HG03432 (cell line): ENCODE data around the gene ASTN2.

Source experiments
- ATAC-seq: cut with Tn5 transposase; IDR thresholded peaks from one replicate; pipeline ENCODE4 v1.9.1; 2021; ENCODE audit warnings: mild to moderate bottlenecking, moderate library complexity; ENCODE audit not compliant: unreplicated experiment

The ASTN2 gene

DNA sequence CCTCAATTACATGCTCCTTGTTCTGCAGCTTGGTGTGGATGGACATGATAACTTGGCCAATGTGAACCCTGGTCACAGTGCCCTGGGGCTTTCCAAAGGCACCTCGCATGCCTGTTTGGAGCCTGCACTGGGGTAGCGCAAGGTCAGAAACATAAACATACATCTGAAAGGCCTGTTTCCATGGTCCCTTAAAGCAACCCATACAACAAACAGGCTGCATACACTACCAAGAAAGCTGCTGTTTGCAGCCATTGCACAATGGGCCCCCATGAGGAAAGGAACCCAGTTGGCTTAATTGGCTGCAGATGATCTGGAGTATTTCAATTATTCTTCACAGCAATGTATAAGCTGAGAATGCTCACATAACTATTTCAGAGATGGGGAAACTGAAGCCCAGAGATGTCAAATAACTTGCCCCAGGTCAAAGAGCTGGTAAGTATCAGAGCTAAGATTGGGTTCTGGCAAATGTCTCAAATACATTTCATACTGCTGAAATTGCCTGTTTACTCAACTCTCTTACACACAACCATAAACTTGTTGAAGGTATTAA is 233.9 kb downstream of the ASTN2 start:
- ATAC-seq: no peak

DNA sequence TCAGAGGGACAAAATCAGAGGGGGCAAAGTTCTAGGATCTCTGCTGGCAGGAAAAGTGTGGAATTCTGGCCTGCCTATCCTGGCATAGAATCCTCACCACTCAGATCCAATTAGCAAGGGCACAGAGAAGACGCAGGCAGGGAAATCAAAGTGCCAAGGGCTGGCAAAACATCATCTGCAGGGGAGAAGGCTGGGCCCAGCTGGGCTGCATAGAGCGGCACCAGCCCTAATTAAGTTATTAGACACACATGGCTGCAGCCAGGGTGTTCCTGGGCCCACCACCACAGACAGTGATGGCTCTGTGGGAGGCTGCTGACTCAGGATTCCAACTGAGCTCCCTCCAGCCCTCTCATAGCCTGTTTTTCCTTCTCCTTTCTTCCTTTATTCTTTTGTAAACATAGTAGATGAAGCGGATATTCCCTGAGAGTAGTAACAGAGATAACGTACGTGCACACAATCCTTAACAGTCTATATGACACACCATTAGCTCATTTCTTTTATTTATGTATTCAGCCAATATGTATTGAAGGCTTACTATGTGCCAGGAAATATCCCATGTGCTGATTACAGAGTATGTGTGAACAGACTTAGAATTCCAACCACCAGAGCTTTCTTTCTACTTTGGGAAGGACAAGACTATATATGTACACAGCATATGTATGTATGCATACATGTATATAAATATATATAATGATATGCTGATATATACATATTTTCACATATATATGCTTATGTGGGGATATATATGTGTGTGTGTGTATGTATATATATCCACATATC is 236.1 kb downstream of the ASTN2 start:
- ATAC-seq: no peak

GRCh38 chr9:117170567-117170966 is 244.3 kb downstream of the ASTN2 start:
- ATAC-seq: no peak

- no peak for ATAC-seq
These were observed 245.7 kb downstream of the ASTN2 start for GRCh38 chr9:117169089-117169621.

- ATAC-seq: no peak
These were observed 250.3 kb downstream of the ASTN2 start for GRCh38 chr9:117164512-117164911.

GRCh38 chr9:117160254-117160653 is 254.6 kb downstream of the ASTN2 start:
- no peak for ATAC-seq

GRCh38 chr9:117156771-117157535 is 257.9 kb downstream of the ASTN2 start:
- ATAC-seq: no peak

DNA sequence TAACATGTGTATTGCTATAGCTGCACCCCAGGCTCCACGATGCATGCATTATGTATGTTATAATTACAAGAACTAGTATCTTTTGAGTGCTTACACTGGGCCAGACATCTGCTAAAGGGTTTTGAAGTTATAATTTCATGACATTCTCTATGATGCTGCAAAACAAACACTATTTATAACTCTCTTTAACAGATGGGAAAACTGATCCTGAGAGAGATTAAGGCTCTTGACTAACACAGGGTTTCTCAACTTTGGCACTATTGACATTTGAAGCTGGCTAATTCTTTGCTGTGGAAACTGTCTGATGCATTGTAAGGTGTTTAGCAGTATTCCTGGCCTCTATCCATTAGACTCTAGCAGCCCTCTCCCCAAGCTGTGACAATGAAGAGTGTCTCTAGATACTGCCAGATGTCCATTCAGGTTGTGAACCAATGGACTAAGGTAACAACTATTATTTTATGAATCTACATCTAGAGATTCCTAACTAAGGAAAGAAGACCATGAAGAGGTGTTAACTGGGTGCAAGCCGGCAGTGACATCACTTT is 258.6 kb downstream of the ASTN2 start:
- ATAC-seq: no peak

DNA sequence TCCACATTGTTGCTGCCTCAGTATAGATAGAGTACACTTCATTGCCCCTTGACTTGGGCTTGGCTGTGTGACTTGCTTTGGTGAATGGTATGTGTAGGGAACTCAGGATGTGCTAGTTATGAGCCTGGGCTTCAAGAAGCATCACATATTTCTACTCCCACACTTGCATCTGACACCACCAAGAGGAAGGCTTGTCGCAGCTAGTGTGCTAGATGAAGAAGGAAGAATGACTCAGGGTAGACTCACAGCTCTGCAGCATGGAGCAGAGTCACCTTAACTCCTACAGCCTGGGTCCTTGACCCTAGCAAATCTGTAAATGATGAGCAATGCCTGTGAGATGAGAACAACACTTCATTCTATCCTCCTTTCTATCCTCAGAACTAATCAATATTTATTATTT is 261.8 kb downstream of the ASTN2 start:
- no peak for ATAC-seq

GRCh38 chr9:117151716-117152115 is 263.1 kb downstream of the ASTN2 start:
- no peak for ATAC-seq

- ATAC-seq: no peak
These were observed 264.9 kb downstream of the ASTN2 start for GRCh38 chr9:117149996-117150395.

DNA sequence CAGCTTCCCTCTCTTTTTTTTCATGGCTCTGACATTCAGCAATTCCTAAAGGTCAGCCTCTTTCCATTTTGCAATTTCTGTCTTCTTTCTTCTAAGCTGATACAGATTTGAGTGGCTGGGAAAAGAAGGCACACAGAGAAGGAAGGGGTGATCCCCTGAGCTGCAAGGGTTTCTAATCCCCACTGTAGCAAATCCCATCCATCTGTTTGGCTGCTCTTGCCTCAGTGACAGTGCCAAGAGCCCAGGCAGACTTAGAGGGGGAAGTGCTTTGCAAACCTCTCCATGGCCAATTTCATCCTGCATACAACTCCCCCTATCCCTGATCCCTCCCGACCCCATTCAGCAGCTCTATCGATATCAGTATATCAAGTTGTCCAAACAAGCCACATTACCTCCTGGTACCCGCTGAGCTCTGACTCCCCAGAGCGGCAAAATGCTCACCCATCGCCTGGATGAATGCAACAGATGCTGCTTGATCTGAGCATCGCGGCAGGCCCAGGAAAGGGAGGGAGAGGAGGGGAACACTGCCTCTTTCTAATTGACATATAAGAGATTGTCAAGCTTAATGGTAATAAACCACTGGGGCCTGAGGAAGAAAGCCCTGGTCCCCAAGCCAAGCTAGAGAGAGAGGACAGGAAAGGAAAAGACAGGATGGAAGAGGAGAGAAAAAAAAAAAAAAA is 268.9 kb downstream of the ASTN2 start:
- ATAC-seq: no peak

DNA sequence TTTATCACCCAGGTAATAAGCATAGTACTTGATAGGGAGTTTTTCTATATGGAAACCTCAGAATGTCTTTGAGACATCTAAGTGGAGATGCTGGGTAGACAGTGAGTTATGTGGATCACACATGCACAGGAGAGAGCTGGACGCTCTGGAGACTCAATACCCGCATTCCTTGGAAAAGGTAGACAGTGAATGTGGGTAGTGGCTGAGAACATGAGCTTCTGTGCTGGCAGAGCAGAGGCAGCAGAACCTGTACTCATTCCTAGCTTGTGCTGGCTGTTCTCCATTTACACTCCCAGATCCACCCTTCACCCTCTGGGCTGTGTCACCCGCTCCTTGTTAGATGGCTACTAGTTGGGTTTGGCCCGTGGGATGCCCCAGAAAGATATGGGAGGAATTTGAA is 269.8 kb downstream of the ASTN2 start:
- ATAC-seq: no peak

DNA sequence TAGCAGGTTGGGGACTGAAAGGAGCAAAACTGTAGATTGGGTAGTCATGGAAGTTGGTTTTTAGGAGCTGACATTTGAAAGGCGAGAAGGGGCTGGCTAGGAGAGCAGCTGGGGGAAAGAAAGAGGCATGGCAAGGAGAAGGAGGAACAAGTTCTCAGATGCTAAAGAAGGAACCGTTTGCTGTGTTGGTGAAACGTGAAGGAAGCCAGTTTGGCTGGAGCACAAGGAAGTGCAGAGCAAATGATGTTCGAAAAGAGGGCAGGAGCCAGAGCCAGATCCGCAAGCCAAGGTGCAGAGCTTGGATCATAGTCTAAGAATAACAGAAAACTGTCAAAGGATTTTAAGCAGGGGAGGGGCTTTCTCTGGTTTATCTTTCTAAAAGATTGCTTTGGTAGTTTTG is 276.6 kb downstream of the ASTN2 start:
- no peak for ATAC-seq

DNA sequence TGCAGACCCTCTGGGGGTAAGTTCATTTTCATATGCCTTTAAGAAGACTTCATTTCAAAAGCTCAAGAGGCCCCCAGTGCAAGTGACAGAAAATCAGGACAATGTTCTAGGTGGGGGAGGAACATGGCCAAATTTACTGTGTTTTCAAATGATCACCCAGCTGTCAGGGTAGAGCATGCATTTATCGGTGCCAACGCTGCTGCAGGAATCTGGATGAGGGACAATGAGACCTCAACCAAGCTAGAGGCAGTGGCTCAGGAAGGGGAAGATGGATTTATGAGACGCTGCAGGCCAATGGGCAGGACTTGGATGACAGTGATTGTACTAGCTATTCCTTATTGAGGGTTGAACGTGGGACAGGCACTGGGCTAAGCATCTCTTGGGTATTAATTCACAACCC is 278.4 kb downstream of the ASTN2 start:
- no peak for ATAC-seq

GRCh38 chr9:117135501-117136098 is 279.3 kb downstream of the ASTN2 start:
- ATAC-seq: no peak

- ATAC-seq: no peak
These were observed 279.9 kb downstream of the ASTN2 start for GRCh38 chr9:117134826-117135500.

DNA sequence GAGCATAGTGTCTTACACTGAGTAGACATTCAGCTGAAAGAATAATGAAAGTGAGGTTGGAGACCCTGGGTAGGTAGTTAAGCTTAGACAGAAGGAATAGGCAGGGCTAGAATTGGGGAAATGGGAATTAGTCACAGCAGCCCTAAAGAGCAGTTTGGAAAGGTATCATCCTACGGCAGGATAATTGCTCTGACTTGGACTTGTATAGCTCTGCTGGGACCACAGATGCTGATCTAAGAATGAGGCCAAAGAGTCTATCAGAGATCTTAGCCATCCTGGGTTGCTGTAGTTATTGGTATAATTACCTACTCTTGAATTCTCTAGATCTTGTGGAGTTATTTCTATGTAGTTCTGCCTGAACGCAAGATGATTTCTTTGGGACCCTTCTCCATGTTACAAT is 288.0 kb downstream of the ASTN2 start:
- ATAC-seq: no peak

DNA sequence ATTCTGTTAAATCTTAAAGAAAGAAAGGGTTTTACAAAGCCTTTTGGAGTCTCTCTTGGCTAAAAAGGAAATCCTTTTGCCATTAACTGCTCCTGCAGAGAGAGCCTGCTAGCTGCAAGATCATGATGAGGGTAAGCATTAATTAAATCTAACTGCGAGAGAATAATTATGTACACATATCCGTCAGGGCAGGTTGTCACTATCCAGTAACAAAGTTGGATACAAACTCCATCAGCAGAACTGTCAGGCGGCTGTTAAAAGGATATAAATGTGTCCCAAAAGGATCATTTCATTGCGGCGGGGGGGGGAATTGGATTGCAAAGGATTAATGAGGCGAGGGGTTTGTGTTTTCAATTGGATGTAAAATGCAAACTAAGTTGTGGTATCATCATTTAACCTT is 289.3 kb downstream of the ASTN2 start:
- ATAC-seq: no peak

GRCh38 chr9:117123729-117124128 is 291.1 kb downstream of the ASTN2 start:
- no peak for ATAC-seq
